Measurements from ENCODE around the gene CHST12. TPM values are rescaled to one million over a fixed set of nuclear protein-coding genes. Genes with fewer than 3 reads are reported as not detected.

Gene CHST12
- total and polyA plus RNA-seq, 2 of the 4 experiments (the other 2 are of a cell fraction): 3.8 to 27.0 TPM

DNA sequence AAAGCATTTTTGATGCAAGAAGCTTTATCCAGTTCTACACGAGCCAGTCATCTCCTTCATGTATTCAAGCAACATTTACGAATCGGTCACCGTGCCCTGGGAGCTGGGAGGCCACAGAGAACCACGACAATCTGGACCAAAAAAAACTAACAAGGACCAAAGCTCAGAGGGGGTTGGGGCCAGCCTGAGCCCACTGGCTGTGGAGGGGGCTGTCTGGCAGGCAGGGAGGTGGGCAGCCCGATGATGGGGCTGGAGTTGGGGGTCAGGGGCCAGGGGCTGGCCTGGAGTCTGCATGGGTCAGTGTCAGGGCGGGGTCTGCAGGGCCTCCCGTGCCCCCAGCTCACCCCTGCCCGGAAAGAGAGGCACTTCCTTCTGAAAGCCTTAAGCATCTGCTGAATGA is 85.3 kb downstream of the CHST12 start:
- Histone ChIP-seq H3K36me3 (ENCODE audit: control insufficient read depth, insufficient read depth, low read length) (no peaks in the 10 kb centered on the region), H2AFZ (replicated peaks; ENCODE audit: low read length, poor library complexity) (no peak overlapping the region), H4K91ac (ENCODE audit: insufficient read depth, low read depth, low read length) (no peak overlapping the region), H3K9me3 (ENCODE audit: control insufficient read depth, insufficient read depth, low read length) (no peaks in the 10 kb centered on the region), H4K20me1 (ENCODE audit: insufficient read depth, low read length) (no peaks in the 10 kb centered on the region), H3K4me3 (ENCODE audit: insufficient read depth, low read depth, low read length) (no peak overlapping the region), H3K56ac (ENCODE audit: extremely low read depth, insufficient read depth, low read length) (no peak overlapping the region), H2BK120ac (ENCODE audit: low read depth, low read length) (no peak overlapping the region), H3K14ac (replicated peaks; ENCODE audit: low read depth, low read length) (no peak overlapping the region), H2BK15ac (ENCODE audit: low read depth, low read length) (no peak overlapping the region), H3K4ac (ENCODE audit: low read depth, low read length) (no peak overlapping the region), H3K27ac (ENCODE audit: insufficient read depth, low read length) (no peak overlapping the region), H3K18ac (ENCODE audit: low read depth, low read length) (no peak overlapping the region), H3K9ac (ENCODE audit: low read depth, low read length) (no peak overlapping the region), H3K4me2 (ENCODE audit: low read depth, low read length) (no peak overlapping the region), H3K79me1 (ENCODE audit: low read depth in 1 of 2, low read length in 2 of 2) (no peaks in the 10 kb centered on the region), H3K9me1 (ENCODE audit: insufficient read depth, low read length) (0 out of 2 replicates have a peak, but pooled peaks cover 4% of the 10 kb centered on the region), H2BK5ac (ENCODE audit: low read depth, low read length, poor library complexity, severe bottlenecking) (no peak overlapping the region), H2AK5ac (ENCODE audit: low read depth, low read length) (no peak overlapping the region), H3K4me1 (ENCODE audit: control insufficient read depth, insufficient read depth, low read length) (peaks cover 6% of the 10 kb centered on the region), H3K23ac (ENCODE audit: low read depth, low read length) (no peak overlapping the region), H4K5ac (ENCODE audit: low read depth, low read length) (no peak overlapping the region), H4K8ac (ENCODE audit: low read depth in 2 of 2, low read length in 2 of 2) (no peak overlapping the region), H2AK9ac (replicated peaks; ENCODE audit: low read depth, low read length, poor library complexity) (no peak overlapping the region), H2BK20ac (ENCODE audit: low read depth, low read length) (no peak overlapping the region), H3K27me3 (ENCODE audit: control insufficient read depth, insufficient read depth, low read length) (peaks cover 3% of the 10 kb centered on the region; the same call in 1 of the 2 replicates)
- no TSS peak for BruUV-seq (replicated peaks)
- ATAC-seq (ENCODE audit: low read depth) (no peak), DNase-seq (no peak)
- POLR2A ChIA-PET (ENCODE audit: unreplicated experiment): no interaction called here
- CTCF ChIA-PET: no interaction called here
- no peak for TF ChIP-seq BHLHE40 (IDR thresholded peaks at IDR 0.05; ENCODE audit: low read depth, low read length)
- no peak for TF ChIP-seq MXI1 (IDR thresholded peaks at IDR 0.05; ENCODE audit: borderline replicate concordance, low read depth, low read length)
- no peak for TF ChIP-seq FOS (IDR thresholded peaks at IDR 0.05; ENCODE audit: low read depth, low read length)
- TF ChIP-seq SMC3 (IDR thresholded peaks at IDR 0.05; ENCODE audit: low read depth, low read length): no peak
- TF ChIP-seq RFX5 (IDR thresholded peaks at IDR 0.05; ENCODE audit: low read depth, low read length): no peak
- TF ChIP-seq, protein P1, sequence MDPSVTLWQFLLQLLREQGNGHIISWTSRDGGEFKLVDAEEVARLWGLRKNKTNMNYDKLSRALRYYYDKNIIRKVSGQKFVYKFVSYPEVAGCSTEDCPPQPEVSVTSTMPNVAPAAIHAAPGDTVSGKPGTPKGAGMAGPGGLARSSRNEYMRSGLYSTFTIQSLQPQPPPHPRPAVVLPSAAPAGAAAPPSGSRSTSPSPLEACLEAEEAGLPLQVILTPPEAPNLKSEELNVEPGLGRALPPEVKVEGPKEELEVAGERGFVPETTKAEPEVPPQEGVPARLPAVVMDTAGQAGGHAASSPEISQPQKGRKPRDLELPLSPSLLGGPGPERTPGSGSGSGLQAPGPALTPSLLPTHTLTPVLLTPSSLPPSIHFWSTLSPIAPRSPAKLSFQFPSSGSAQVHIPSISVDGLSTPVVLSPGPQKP (IDR thresholded peaks at IDR 0.05; ENCODE audit: borderline replicate concordance, low read depth, low read length): no peak
- TF ChIP-seq POLR2A (IDR thresholded peaks at IDR 0.05; ENCODE audit: low read depth, low read length): no peak
- no peak for TF ChIP-seq CHD1 (IDR thresholded peaks at IDR 0.05; ENCODE audit: low read depth, low read length)
- TF ChIP-seq, protein P2, sequence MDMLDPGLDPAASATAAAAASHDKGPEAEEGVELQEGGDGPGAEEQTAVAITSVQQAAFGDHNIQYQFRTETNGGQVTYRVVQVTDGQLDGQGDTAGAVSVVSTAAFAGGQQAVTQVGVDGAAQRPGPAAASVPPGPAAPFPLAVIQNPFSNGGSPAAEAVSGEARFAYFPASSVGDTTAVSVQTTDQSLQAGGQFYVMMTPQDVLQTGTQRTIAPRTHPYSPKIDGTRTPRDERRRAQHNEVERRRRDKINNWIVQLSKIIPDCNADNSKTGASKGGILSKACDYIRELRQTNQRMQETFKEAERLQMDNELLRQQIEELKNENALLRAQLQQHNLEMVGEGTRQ (IDR thresholded peaks at IDR 0.05; ENCODE audit: low read depth, low read length): no peak
- TF ChIP-seq, protein P3, sequence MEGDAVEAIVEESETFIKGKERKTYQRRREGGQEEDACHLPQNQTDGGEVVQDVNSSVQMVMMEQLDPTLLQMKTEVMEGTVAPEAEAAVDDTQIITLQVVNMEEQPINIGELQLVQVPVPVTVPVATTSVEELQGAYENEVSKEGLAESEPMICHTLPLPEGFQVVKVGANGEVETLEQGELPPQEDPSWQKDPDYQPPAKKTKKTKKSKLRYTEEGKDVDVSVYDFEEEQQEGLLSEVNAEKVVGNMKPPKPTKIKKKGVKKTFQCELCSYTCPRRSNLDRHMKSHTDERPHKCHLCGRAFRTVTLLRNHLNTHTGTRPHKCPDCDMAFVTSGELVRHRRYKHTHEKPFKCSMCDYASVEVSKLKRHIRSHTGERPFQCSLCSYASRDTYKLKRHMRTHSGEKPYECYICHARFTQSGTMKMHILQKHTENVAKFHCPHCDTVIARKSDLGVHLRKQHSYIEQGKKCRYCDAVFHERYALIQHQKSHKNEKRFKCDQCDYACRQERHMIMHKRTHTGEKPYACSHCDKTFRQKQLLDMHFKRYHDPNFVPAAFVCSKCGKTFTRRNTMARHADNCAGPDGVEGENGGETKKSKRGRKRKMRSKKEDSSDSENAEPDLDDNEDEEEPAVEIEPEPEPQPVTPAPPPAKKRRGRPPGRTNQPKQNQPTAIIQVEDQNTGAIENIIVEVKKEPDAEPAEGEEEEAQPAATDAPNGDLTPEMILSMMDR (conservative IDR thresholded peaks at IDR 0.05; ENCODE audit: low read depth, low read length): no peak
- intact Hi-C loops (cut with micrococcal nuclease) (no loop called here), dilution Hi-C loops (cut with HindIII; ENCODE audit: low sequenced_read_pairs, unreplicated experiment) (no loop called here), in situ Hi-C loops (cut with MboI; ENCODE audit: low sequenced_read_pairs) (no loop called here)
- no CpG with 5 or more reads among the region's 9 CpGs for WGBS, 2 experiments (ENCODE audit: extremely low coverage in 2 of 2, insufficient read length in 1 of 2)

Data from IMR-90 (cell line).